Neural cell (in vitro differentiated cells): Measurements from ENCODE around the gene ATG3. TPM values are rescaled to one million over a fixed set of nuclear protein-coding genes. Genes with fewer than 3 reads are reported as not detected.

Source experiments
- H2AFZ ChIP-seq: fragments of 200-600, 300-800 bp; sonication (generic), shearing (Covaris generic); 2 replicates; pipeline ENCODE4 v1.6.0; 2014; ENCODE audit warnings: low read depth, mild to moderate bottlenecking, antibody characterized with exemption, low read length, moderate library complexity
- H3F3A ChIP-seq: fragments of 200-600 bp; shearing (Covaris generic); 2 replicates; pipeline ENCODE4 v1.6.1; 2016; ENCODE audit warnings: mild to moderate bottlenecking, moderate library complexity, mixed read lengths, antibody characterized with exemption, low read length; ENCODE audit not compliant: insufficient read depth, poor library complexity, severe bottlenecking
- H3K27ac ChIP-seq: fragments of 200-600, 300-800 bp; sonication (generic), shearing (Covaris generic); 2 replicates; pipeline ENCODE4 v1.5.1; 2014; ENCODE audit warnings: mild to moderate bottlenecking, low read length, moderate library complexity
- H3K27me3 ChIP-seq: fragments of 300-800, 200-600 bp; sonication (generic), shearing (Covaris generic); 2 replicates; pipeline ENCODE4 v1.6.0; 2014; ENCODE audit warnings: mild to moderate bottlenecking, low read depth, low read length, moderate library complexity; ENCODE audit not compliant: insufficient read depth
- H3K36me3 ChIP-seq: fragments of 300-800, 200-600 bp; sonication (generic), shearing (Covaris generic); 2 replicates; pipeline ENCODE4 v1.5.1; 2014; ENCODE audit warnings: mild to moderate bottlenecking, antibody characterized with exemption, low read length, moderate library complexity; ENCODE audit not compliant: insufficient read depth
- H3K4me2 ChIP-seq: fragments of 300-800, 200-600 bp; sonication (generic), shearing (Covaris generic); 2 replicates; pipeline ENCODE4 v1.6.0; 2014; ENCODE audit warnings: mild to moderate bottlenecking, low read length
- H3K4me3 ChIP-seq: fragments of 300-800, 200-600 bp; sonication (generic), shearing (Covaris generic); 2 replicates; pipeline ENCODE4 v1.5.1; 2014; ENCODE audit warnings: mild to moderate bottlenecking, low read length, moderate library complexity
- H3K79me2 ChIP-seq: fragments of 200-600 bp; shearing (Covaris generic); replicated peaks from 2 replicates; pipeline ENCODE4 v1.6.0; 2014; ENCODE audit warnings: mild to moderate bottlenecking, low read length, moderate library complexity; ENCODE audit not compliant: insufficient read depth
- H3K9ac ChIP-seq: fragments of 300-800, 200-600 bp; sonication (generic), shearing (Covaris generic); 2 replicates; pipeline ENCODE4 v1.6.1; 2016; ENCODE audit warnings: mild to moderate bottlenecking, low read length, mixed read lengths
- H3K9me2 ChIP-seq: fragments of 200-600 bp; shearing (Covaris generic); 2 replicates; pipeline ENCODE4 v1.6.1; 2016; ENCODE audit warnings: mild to moderate bottlenecking, low read length, mixed read lengths; ENCODE audit not compliant: insufficient read depth
- H3K9me3 ChIP-seq: fragments of 200-600, 300-800 bp; sonication (generic), shearing (Covaris generic); 2 replicates; pipeline ENCODE4 v1.6.1; 2016; ENCODE audit warnings: mild to moderate bottlenecking, mixed run types, low read length, moderate library complexity, mixed read lengths
- H4K20me1 ChIP-seq: fragments of 200-600 bp; shearing (Covaris generic); 2 replicates; pipeline ENCODE4 v1.6.1; 2016; ENCODE audit warnings: mild to moderate bottlenecking, mixed run types; ENCODE audit not compliant: insufficient read depth
- CTCF ChIP-seq: fragments of 450-650 bp; IDR thresholded peaks from 2 replicates; pipeline ENCODE4 v1.5.1; 2014; ENCODE audit warnings: antibody characterized with exemption, mild to moderate bottlenecking, moderate library complexity; ENCODE audit not compliant: poor library complexity, severe bottlenecking
- EP300 ChIP-seq: fragments of 450-650 bp; conservative IDR thresholded peaks from 2 replicates; pipeline ENCODE4 v1.6.1; 2014; ENCODE audit warnings: antibody characterized with exemption, mild to moderate bottlenecking, moderate library complexity; ENCODE audit not compliant: poor library complexity, severe bottlenecking
- EZH2 ChIP-seq: fragments of 200-600, 300-800 bp; shearing (Covaris generic), sonication (generic); IDR thresholded peaks from 2 replicates; pipeline ENCODE4 v1.6.1; 2014; ENCODE audit warnings: antibody characterized with exemption, low read length, borderline replicate concordance, mild to moderate bottlenecking; ENCODE audit not compliant: insufficient read depth, poor library complexity, severe bottlenecking
- MXI1 ChIP-seq: fragments of 450-650 bp; conservative IDR thresholded peaks from 2 replicates; pipeline ENCODE4 v1.6.1; 2014; ENCODE audit warnings: antibody characterized with exemption, mild to moderate bottlenecking; ENCODE audit not compliant: poor library complexity, severe bottlenecking
- POLR2AphosphoS5 ChIP-seq: IDR thresholded peaks from 2 replicates; pipeline ENCODE4 v1.6.1; 2012
- RAD21 ChIP-seq: fragments of 450-650 bp; conservative IDR thresholded peaks from 2 replicates; pipeline ENCODE4 v1.6.1; 2014; ENCODE audit warnings: antibody characterized with exemption, mild to moderate bottlenecking, moderate library complexity
- REST ChIP-seq: IDR thresholded peaks from 2 replicates; pipeline ENCODE4 v1.6.1; 2012; ENCODE audit warnings: borderline replicate concordance
- SMC3 ChIP-seq: fragments of 450-650 bp; conservative IDR thresholded peaks from 2 replicates; pipeline ENCODE4 v1.6.1; 2014; ENCODE audit warnings: antibody characterized with exemption, mild to moderate bottlenecking, moderate library complexity; ENCODE audit not compliant: poor library complexity
- TAF1 ChIP-seq: IDR thresholded peaks from 2 replicates; pipeline ENCODE4 v1.6.1; 2012; ENCODE audit warnings: low read depth
- polyA plus RNA-seq: library from polyadenylated mRNA; depleted of rRNA; stranded (reverse); fragments of >200 nt; gene quantifications from 2 replicates; pipeline ENCODE4 v1.2.3, GENCODE V29; 2014

The ATG3 gene
- polyA plus RNA-seq, 1 donor from 2014 or later = 49.3 TPM

- Histone ChIP-seq H3K9me2 (no peaks in the 10 kb centered on the region), H3K9me3 (no peaks in the 10 kb centered on the region), H3K27me3 (no peaks in the 10 kb centered on the region), H3K9ac (no peak overlapping the region), H3K4me2 (no peak overlapping the region), H3K79me2 (no peaks in the 10 kb centered on the region), H3K36me3 (no peaks in the 10 kb centered on the region), H2AFZ (no peak overlapping the region), H4K20me1 (no peaks in the 10 kb centered on the region), H3F3A (no peaks in the 10 kb centered on the region), H3K4me3 (no peak overlapping the region), H3K27ac (no peak overlapping the region)
- TF ChIP-seq EP300 (no peak), REST (no peak), MXI1 (no peak), SMC3 (no peak), CTCF (no peak), TAF1 (no peak), EZH2 (no peak), RAD21 (no peak), POLR2AphosphoS5 (no peak)
Measured at GRCh38 chr3:112489674-112490479, 71.9 kb downstream of the ATG3 start.

GRCh38 chr3:112486811-112487505, 74.8 kb downstream of the ATG3 start:
- Histone ChIP-seq H2AFZ (no peak overlapping the region), H3K36me3 (no peaks in the 10 kb centered on the region), H4K20me1 (no peaks in the 10 kb centered on the region), H3K79me2 (no peaks in the 10 kb centered on the region), H3K27me3 (no peaks in the 10 kb centered on the region), H3K4me3 (no peak overlapping the region), H3F3A (no peaks in the 10 kb centered on the region), H3K9ac (no peak overlapping the region), H3K27ac (no peak overlapping the region), H3K9me2 (no peaks in the 10 kb centered on the region), H3K4me2 (no peak overlapping the region), H3K9me3 (no peaks in the 10 kb centered on the region)
- TF ChIP-seq REST = no peak
- TF ChIP-seq EP300 = no peak
- no peak for TF ChIP-seq POLR2AphosphoS5
- TF ChIP-seq RAD21 = no peak
- no peak for TF ChIP-seq CTCF
- TF ChIP-seq MXI1 = no peak
- no peak for TF ChIP-seq EZH2
- TF ChIP-seq SMC3 = no peak
- TF ChIP-seq TAF1 = no peak
